Measurements from ENCODE around the gene BABAM1. TPM values are rescaled to one million over a fixed set of nuclear protein-coding genes. Genes with fewer than 3 reads are reported as not detected.

BABAM1 gene
- total RNA-seq, 1 donor from 2014 or later: 85.5 TPM

- intact Hi-C loops (cut with DNase I): no loop called here
- Histone ChIP-seq H3K9me3 (no peaks in the 10 kb centered on the region), H3K27me3 (no peaks in the 10 kb centered on the region), H3K27ac (peak overlapping the region; percentile 56 to 78), H3K4me1 (peaks cover 3 to 34% of the 10 kb centered on the region in 2 donors), H3K36me3 (peaks cover 4 to 5% of the 10 kb centered on the region in 2 donors), H3K4me3 (no peak overlapping the region)
- no peak for DNase-seq (ENCODE audit: low spot score in 2 of 2)
- TF ChIP-seq CTCF (IDR thresholded peaks at IDR 0.05): no peak
These were observed 26.3 kb upstream of the BABAM1 start for GRCh38 chr19:17240826-17241399.

- TF ChIP-seq CTCF (IDR thresholded peaks at IDR 0.05): no peak
- Histone ChIP-seq H3K9me3 (no peaks in the 10 kb centered on the region), H3K4me1 (peaks cover 3 to 32% of the 10 kb centered on the region in 2 donors), H3K27me3 (no peaks in the 10 kb centered on the region), H3K4me3 (peak overlapping the region in 1 of 2 donors; percentile 97), H3K27ac (peak overlapping the region; percentile 78 to 85), H3K36me3 (peaks cover 4 to 5% of the 10 kb centered on the region in 2 donors)
- intact Hi-C loops (cut with DNase I): no loop called here
- DNase-seq (ENCODE audit: low spot score in 2 of 2): no peak
These were observed 24.6 kb upstream of the BABAM1 start for GRCh38 chr19:17242431-17243208.

- Histone ChIP-seq H3K9me3 (no peaks in the 10 kb centered on the region), H3K4me1 (peaks cover 3 to 32% of the 10 kb centered on the region in 2 donors), H3K27ac (peak overlapping the region; percentile 78 to 85), H3K27me3 (no peaks in the 10 kb centered on the region), H3K4me3 (peak overlapping the region; percentile 90 to 97), H3K36me3 (peaks cover 3 to 5% of the 10 kb centered on the region in 2 donors)
- TF ChIP-seq CTCF (IDR thresholded peaks at IDR 0.05): no peak
- intact Hi-C loops (cut with DNase I): no loop called here
- no peak for DNase-seq (ENCODE audit: low spot score in 2 of 2)
These were observed 23.9 kb upstream of the BABAM1 start for GRCh38 chr19:17243211-17243829.

GRCh38 chr19:17243830-17244617 lies 23.2 kb upstream of the BABAM1 start:
- Histone ChIP-seq H3K27ac (peak overlapping the region; percentile 78 to 85), H3K9me3 (no peaks in the 10 kb centered on the region), H3K36me3 (peaks cover 0 to 5% of the 10 kb centered on the region in 2 donors), H3K4me3 (peak overlapping the region; percentile 90 to 97), H3K4me1 (peaks cover 3 to 32% of the 10 kb centered on the region in 2 donors), H3K27me3 (no peaks in the 10 kb centered on the region)
- intact Hi-C loops (cut with DNase I): loop anchor here (1.0 to 2.0 kb wide), 2 partner anchors 29 to 169 kb away; partner anchors contain the start of genes HAUS8, MYO9B and USE1
- peak in 1 of 2 donors; percentile 76 for DNase-seq (ENCODE audit: low spot score in 2 of 2)
- no peak for TF ChIP-seq CTCF (IDR thresholded peaks at IDR 0.05)
